ENCODE data around the gene ARMCX2.

DNA sequence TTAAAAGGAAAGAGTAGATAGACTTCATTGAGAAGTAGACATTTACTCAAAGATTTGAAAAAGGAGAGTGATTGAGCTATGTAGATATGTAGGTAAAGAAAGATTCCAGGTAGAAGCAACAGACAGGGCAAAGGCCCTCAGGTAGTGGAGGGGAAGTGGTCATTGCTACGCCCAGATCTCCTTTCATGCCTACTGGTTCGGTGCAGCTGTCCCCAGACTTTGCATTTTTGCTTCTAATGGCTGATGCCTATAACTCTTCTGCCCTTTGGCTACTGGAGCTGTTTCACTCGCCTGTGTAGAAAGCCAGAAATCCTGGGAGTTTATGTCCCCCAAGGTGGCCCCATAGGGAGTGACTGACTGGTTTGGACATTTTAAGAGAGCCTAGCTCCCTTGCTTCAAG lies 16.9 kb upstream of the ARMCX2 start:
- TF ChIP-seq CTCF (IDR thresholded peaks at IDR 0.05) (no peak), POLR2A (IDR thresholded peaks at IDR 0.05) (no peak)
